B cell (primary cell): Measurements from ENCODE around the gene RBM38.

Experiments
- EZH2 ChIP-seq: IDR thresholded peaks from 2 replicates; pipeline ENCODE4 v1.6.1; 2012; ENCODE audit warnings: borderline replicate concordance, low read depth, mild to moderate bottlenecking, moderate library complexity, low read length; ENCODE audit not compliant: insufficient read depth, poor library complexity, severe bottlenecking
- TF ChIP-seq, protein P1 (sequence below): fragments of 200-600 bp; IDR thresholded peaks from one replicate; pipeline ENCODE4 v1.8.0; 2022; ENCODE audit warnings: antibody characterized with exemption, mild to moderate bottlenecking

DNA sequence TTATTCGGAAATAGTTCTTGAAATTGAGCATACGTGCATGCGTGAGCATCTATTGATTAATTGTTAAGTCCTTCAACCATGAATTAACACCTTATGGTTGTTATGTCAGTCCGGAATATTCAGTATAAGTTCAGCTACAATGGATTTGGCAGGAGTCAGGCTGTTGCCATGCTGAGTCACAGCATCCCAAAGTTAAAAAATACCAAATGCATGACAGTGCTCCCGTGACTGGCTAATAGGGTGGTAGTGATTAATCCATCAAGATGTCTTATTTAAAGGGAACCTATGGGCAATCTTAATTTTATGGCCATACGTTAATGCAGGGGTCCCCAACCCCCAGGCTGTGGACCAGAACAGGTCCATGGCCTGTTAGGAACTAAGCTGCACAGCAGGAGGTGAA, 29.7 kb upstream of the RBM38 start:
- TF ChIP-seq, protein P1, sequence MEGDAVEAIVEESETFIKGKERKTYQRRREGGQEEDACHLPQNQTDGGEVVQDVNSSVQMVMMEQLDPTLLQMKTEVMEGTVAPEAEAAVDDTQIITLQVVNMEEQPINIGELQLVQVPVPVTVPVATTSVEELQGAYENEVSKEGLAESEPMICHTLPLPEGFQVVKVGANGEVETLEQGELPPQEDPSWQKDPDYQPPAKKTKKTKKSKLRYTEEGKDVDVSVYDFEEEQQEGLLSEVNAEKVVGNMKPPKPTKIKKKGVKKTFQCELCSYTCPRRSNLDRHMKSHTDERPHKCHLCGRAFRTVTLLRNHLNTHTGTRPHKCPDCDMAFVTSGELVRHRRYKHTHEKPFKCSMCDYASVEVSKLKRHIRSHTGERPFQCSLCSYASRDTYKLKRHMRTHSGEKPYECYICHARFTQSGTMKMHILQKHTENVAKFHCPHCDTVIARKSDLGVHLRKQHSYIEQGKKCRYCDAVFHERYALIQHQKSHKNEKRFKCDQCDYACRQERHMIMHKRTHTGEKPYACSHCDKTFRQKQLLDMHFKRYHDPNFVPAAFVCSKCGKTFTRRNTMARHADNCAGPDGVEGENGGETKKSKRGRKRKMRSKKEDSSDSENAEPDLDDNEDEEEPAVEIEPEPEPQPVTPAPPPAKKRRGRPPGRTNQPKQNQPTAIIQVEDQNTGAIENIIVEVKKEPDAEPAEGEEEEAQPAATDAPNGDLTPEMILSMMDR: no peak
- TF ChIP-seq EZH2: no peak
